HG02970 (cell line): Measurements from ENCODE around the gene AK4.
"Not testable (repeated sequence)": the region's sequence is repeated elsewhere in the genome, so short reads cannot be mapped to it uniquely, and the experiment has no call there.

ENCODE experiments used
- ATAC-seq: cut with Tn5 transposase; IDR thresholded peaks from one replicate; pipeline ENCODE4 v1.9.1; 2021; ENCODE audit warnings: mild to moderate bottlenecking, moderate library complexity, moderate number of reproducible peaks; ENCODE audit not compliant: unreplicated experiment, low FRiP score

AK4 gene

GRCh38 chr1:65237088-65237487, 89.1 kb downstream of the AK4 start:
- ATAC-seq: not testable (repeated sequence)

- ATAC-seq: no peak
Measured at GRCh38 chr1:65237503-65237902, 89.5 kb downstream of the AK4 start.

GRCh38 chr1:65238010-65238409, 90.0 kb downstream of the AK4 start:
- ATAC-seq: no peak

GRCh38 chr1:65243491-65243890, 95.5 kb downstream of the AK4 start:
- no peak for ATAC-seq

GRCh38 chr1:65245295-65245694, 97.3 kb downstream of the AK4 start:
- no peak for ATAC-seq

GRCh38 chr1:65247419-65248359, 99.7 kb downstream of the AK4 start:
- no peak for ATAC-seq

GRCh38 chr1:65250826-65251225, 102.8 kb downstream of the AK4 start:
- ATAC-seq: no peak

GRCh38 chr1:65253800-65254319, 105.9 kb downstream of the AK4 start:
- ATAC-seq: no peak

GRCh38 chr1:65254320-65255034, 106.5 kb downstream of the AK4 start:
- ATAC-seq: peak; percentile 96

- no peak for ATAC-seq
Measured at GRCh38 chr1:65255035-65255655, 107.1 kb downstream of the AK4 start.

- no peak for ATAC-seq
Measured at GRCh38 chr1:65255656-65256050, 107.7 kb downstream of the AK4 start.

- ATAC-seq: no peak
Measured at GRCh38 chr1:65256860-65257708, 109.1 kb downstream of the AK4 start.

GRCh38 chr1:65258106-65258505, 110.1 kb downstream of the AK4 start:
- no peak for ATAC-seq

GRCh38 chr1:65259816-65260215, 111.8 kb downstream of the AK4 start:
- ATAC-seq: no peak

GRCh38 chr1:65260851-65261473, 113.0 kb downstream of the AK4 start:
- no peak for ATAC-seq

- ATAC-seq: no peak
Measured at GRCh38 chr1:65263286-65263685, 115.3 kb downstream of the AK4 start.

GRCh38 chr1:65264197-65264929, 116.4 kb downstream of the AK4 start:
- no peak for ATAC-seq

- no peak for ATAC-seq
Measured at GRCh38 chr1:65265296-65265650, 117.3 kb downstream of the AK4 start.
